ENCODE measurements around the gene GSTM2.

GRCh38 chr1:109642626-109643025 is 25.2 kb upstream of the GSTM2 start:
- TF ChIP-seq ARNTL (CRISPR knock-in tag; IDR thresholded peaks at IDR 0.05; ENCODE audit: borderline replicate concordance, low read depth) (no peak), CREB5 (CRISPR knock-in tag; IDR thresholded peaks at IDR 0.05; ENCODE audit: low read depth) (no peak)

Measured in SK-N-SH treated with all-trans-retinoic acid at 6 μM for 48 hours (cell line).